ENCODE measurements around the gene RAB40C.

RAB40C gene

DNA sequence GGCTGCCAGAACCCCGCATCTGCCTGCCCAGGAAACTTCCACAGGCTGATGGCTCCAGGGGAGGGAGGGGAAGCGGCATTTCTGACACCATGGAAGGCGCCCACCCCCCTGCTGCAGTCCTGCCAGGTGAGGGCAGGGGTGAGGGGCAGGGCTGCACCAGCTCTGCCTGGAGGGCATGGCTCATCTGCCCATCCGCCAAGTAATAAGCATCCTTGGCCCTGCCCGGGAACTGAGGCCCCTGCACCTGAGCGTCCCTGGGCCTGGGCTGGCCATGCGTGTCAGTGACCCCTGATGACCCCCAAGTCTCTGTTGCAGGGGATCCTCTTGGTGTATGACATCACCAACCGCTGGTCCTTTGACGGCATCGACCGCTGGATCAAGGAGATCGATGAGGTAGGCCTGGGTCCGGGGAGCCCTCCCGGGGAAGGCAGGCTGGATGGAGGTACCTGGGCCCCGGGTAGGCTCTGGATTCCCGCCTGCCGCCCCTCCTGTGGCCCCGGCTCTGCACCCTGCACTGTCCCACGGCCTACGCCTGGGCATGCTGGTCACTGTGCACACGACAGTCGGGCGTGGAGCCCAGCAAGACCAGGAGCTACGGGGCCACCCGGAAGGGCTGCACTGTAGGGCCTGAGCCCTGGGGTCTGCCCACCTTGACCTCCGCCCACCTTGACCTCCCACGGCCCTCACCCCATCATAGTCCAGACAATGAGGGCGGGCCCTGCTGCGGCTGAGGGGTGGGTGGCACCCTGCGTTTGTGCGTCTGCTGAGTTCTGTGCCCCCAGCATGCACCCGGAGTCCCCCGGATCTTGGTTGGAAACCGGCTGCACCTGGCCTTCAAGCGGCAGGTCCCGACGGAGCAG, 35.5 kb downstream of the RAB40C start:
- H3K4me1 ChIP-seq (ENCODE audit: control extremely low read depth in 1 of 4, control insufficient read depth in 4 of 4, insufficient read depth in 4 of 4, low read length in 3 of 4): no peaks in the 10 kb centered on the region
- WGBS (ENCODE audit: insufficient coverage): 97% methylated on average over 31 of the region's 37 CpGs
- H3K27me3 ChIP-seq (replicated peaks in 2 of 5; ENCODE audit: control insufficient read depth in 4 of 5, insufficient read depth in 5 of 5, low read length in 4 of 5): peaks cover 0 to 1% (median 0%) of the 10 kb centered on the region in 5 experiments
- H3K36me3 ChIP-seq (ENCODE audit: control insufficient read depth in 4 of 4, insufficient read depth in 4 of 4, low read length in 3 of 4): peaks cover 2 to 42% (median 18%) of the 10 kb centered on the region in 4 experiments
- no peak overlapping the region for H3K4me3 ChIP-seq (ENCODE audit: control insufficient read depth in 1 of 7, extremely low read depth in 1 of 7, insufficient read depth in 4 of 7, low read depth in 2 of 7, low read length in 6 of 7)
- POLR2A ChIA-PET: no interaction called here
- no peak overlapping the region for H3K27ac ChIP-seq (ENCODE audit: insufficient read depth in 1 of 2, low read depth in 1 of 2, low read length in 2 of 2, poor library complexity in 1 of 2, severe bottlenecking in 2 of 2)
- CTCF ChIA-PET: interaction anchor here (1.4 to 1.6 kb wide), 2 partner anchors 15 to 25 kb away, joined by 3 read pairs; no protein-coding TSS in a partner anchor
- no peaks in the 10 kb centered on the region for H3K9me3 ChIP-seq (ENCODE audit: control extremely low read depth in 1 of 5, control insufficient read depth in 4 of 5, insufficient read depth in 2 of 5, low read depth in 1 of 5, low read length in 4 of 5)
- no peak for DNase-seq

DNA sequence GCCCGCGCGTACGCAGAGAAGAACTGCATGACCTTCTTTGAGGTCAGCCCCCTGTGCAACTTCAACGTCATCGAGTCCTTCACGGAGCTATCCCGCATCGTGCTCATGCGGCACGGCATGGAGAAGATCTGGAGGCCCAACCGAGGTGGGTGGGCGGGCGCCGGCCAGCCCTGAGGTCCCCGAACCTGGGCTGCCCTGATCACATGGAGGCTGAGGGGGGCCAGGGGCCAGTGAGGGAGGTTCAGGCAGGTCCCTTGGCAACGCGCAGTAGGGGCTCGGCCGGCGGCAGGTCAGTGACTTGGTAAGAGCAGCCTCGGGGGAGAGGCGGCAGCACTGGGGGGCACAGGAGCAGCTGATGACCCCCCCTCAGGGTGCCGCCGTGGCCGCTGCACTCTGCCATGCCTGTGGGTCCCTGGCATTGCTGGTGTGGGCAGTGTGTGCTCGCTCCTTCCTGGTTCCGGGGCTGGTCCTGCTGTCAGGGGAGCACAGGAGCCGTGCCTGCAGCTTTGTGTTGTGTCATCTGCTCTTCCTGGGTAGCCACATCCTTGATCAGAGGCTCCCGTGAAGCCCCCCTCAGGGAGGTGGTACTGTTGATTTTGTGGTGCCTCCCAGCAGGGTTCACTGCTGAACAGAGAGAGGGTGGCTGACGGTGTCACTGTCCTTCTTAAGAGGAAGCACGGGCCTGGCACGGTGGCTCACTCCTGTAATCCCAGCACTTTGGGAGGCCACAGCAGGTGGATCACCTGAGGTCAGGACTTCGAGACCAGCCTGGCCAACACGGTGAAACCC, 36.3 kb downstream of the RAB40C start:
- 97% methylated on average over 28 of the region's 35 CpGs for WGBS (ENCODE audit: insufficient coverage)
- Histone ChIP-seq H3K27me3 (replicated peaks in 2 of 5; ENCODE audit: control insufficient read depth in 4 of 5, insufficient read depth in 5 of 5, low read length in 4 of 5) (peaks cover 0 to 4% (median 0%) of the 10 kb centered on the region in 5 experiments), H3K4me3 (ENCODE audit: control insufficient read depth in 1 of 7, extremely low read depth in 1 of 7, insufficient read depth in 4 of 7, low read depth in 2 of 7, low read length in 6 of 7) (no peak overlapping the region), H3K36me3 (ENCODE audit: control insufficient read depth in 4 of 4, insufficient read depth in 4 of 4, low read length in 3 of 4) (peaks cover 2 to 39% (median 17%) of the 10 kb centered on the region in 4 experiments), H3K4me1 (ENCODE audit: control extremely low read depth in 1 of 4, control insufficient read depth in 4 of 4, insufficient read depth in 4 of 4, low read length in 3 of 4) (peaks cover 0 to 6% (median 5%) of the 10 kb centered on the region in 4 experiments), H3K9me3 (ENCODE audit: control extremely low read depth in 1 of 5, control insufficient read depth in 4 of 5, insufficient read depth in 2 of 5, low read depth in 1 of 5, low read length in 4 of 5) (no peaks in the 10 kb centered on the region), H3K27ac (ENCODE audit: insufficient read depth in 1 of 2, low read depth in 1 of 2, low read length in 2 of 2, poor library complexity in 1 of 2, severe bottlenecking in 2 of 2) (no peak overlapping the region)
- CTCF ChIA-PET: interaction anchor here (1.4 kb wide), 1 partner anchor 16 kb away, joined by 3 read pairs; no protein-coding TSS in a partner anchor
- no peak for DNase-seq
- POLR2A ChIA-PET: no interaction called here

DNA sequence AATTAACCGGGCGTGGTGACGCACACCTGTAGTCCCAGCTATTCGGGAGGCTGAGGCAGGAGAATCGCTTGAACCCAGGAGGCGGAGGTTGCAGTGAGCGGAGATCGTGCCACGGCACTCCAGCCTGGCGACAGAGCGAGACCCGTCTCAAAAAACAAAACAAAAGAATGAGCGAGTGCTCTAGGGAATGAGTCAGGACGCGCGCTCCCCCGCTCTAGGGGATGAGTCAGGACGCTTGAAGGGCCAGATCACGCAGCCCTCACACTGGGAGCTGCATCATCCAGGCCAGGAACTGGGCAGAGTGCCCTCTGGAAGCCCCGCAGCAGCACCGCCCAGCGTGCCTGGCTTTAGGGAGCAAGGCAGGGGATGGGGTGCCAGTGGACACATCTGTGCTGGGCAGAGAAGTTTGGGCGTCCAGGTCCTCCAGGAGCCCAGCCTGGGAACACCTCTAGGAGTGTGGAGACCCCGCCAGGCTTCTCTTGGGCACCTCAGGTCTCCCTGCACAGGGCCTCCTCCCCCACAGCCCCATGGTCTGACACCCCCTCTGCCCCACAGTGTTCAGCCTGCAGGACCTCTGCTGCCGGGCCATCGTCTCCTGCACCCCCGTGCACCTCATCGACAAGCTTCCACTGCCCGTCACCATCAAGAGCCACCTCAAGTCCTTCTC, 37.1 kb downstream of the RAB40C start:
- Histone ChIP-seq H3K27ac (ENCODE audit: insufficient read depth in 1 of 2, low read depth in 1 of 2, low read length in 2 of 2, poor library complexity in 1 of 2, severe bottlenecking in 2 of 2) (no peak overlapping the region), H3K4me3 (ENCODE audit: control insufficient read depth in 1 of 7, extremely low read depth in 1 of 7, insufficient read depth in 4 of 7, low read depth in 2 of 7, low read length in 6 of 7) (no peak overlapping the region), H3K27me3 (replicated peaks in 2 of 5; ENCODE audit: control insufficient read depth in 4 of 5, insufficient read depth in 5 of 5, low read length in 4 of 5) (peaks cover 0 to 7% (median 0%) of the 10 kb centered on the region in 5 experiments), H3K36me3 (ENCODE audit: control insufficient read depth in 4 of 4, insufficient read depth in 4 of 4, low read length in 3 of 4) (peaks cover 2 to 39% (median 16%) of the 10 kb centered on the region in 4 experiments), H3K9me3 (ENCODE audit: control extremely low read depth in 1 of 5, control insufficient read depth in 4 of 5, insufficient read depth in 2 of 5, low read depth in 1 of 5, low read length in 4 of 5) (no peaks in the 10 kb centered on the region), H3K4me1 (ENCODE audit: control extremely low read depth in 1 of 4, control insufficient read depth in 4 of 4, insufficient read depth in 4 of 4, low read length in 3 of 4) (peaks cover 0 to 8% (median 7%) of the 10 kb centered on the region in 4 experiments)
- 96% methylated on average over 27 of the region's 29 CpGs for WGBS (ENCODE audit: insufficient coverage)
- POLR2A ChIA-PET: no interaction called here
- CTCF ChIA-PET: interaction anchor here (1.4 kb wide), 1 partner anchor 17 kb away, joined by 3 read pairs; no protein-coding TSS in a partner anchor
- no peak for DNase-seq

DNA sequence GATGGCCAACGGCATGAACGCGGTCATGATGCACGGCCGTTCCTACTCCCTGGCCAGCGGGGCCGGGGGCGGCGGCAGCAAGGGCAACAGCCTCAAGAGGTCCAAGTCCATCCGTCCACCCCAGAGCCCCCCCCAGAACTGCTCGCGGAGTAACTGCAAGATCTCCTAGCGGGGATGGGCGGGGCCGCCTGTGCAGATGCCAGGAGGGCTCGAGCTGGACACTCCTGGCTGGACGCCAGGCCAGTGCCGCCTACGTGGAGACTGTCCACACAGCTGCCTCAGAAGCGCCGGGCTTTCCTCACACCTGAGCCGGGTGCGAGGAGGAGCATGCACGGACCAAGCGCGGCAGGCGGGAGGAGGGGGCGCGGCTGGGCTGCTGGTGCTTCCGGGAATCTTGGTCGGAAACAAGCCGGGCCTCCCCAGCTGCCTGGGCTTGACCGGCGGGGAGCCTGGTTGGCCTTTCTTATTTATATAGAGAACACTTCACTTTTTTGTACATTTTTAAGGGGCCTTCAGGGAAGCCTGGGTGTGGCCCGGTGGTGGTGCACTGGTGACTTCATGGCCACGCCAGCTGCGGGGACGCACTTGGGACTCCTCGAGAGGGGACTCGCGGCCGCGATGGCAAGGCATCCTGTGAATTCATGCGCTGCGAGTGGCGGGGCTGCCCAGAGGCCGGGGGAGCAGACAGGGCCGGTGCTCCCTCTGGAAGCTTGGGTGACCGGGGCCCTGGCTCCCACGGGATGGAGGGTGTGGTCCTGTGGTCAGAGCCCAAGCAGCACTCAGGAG, 37.8 kb downstream of the RAB40C start:
- Histone ChIP-seq H3K27ac (ENCODE audit: insufficient read depth in 1 of 2, low read depth in 1 of 2, low read length in 2 of 2, poor library complexity in 1 of 2, severe bottlenecking in 2 of 2) (no peak overlapping the region), H3K4me1 (ENCODE audit: control extremely low read depth in 1 of 4, control insufficient read depth in 4 of 4, insufficient read depth in 4 of 4, low read length in 3 of 4) (peaks cover 0 to 8% (median 7%) of the 10 kb centered on the region in 4 experiments), H3K36me3 (ENCODE audit: control insufficient read depth in 4 of 4, insufficient read depth in 4 of 4, low read length in 3 of 4) (peaks cover 2 to 46% (median 17%) of the 10 kb centered on the region in 4 experiments), H3K9me3 (ENCODE audit: control extremely low read depth in 1 of 5, control insufficient read depth in 4 of 5, insufficient read depth in 2 of 5, low read depth in 1 of 5, low read length in 4 of 5) (no peaks in the 10 kb centered on the region), H3K4me3 (ENCODE audit: control insufficient read depth in 1 of 7, extremely low read depth in 1 of 7, insufficient read depth in 4 of 7, low read depth in 2 of 7, low read length in 6 of 7) (no peak overlapping the region), H3K27me3 (replicated peaks in 2 of 5; ENCODE audit: control insufficient read depth in 4 of 5, insufficient read depth in 5 of 5, low read length in 4 of 5) (peaks cover 0 to 7% (median 0%) of the 10 kb centered on the region in 5 experiments)
- 94% methylated on average over 34 of the region's 50 CpGs for WGBS (ENCODE audit: insufficient coverage)
- DNase-seq: no peak
- CTCF ChIA-PET: no interaction called here
- POLR2A ChIA-PET: no interaction called here

DNA sequence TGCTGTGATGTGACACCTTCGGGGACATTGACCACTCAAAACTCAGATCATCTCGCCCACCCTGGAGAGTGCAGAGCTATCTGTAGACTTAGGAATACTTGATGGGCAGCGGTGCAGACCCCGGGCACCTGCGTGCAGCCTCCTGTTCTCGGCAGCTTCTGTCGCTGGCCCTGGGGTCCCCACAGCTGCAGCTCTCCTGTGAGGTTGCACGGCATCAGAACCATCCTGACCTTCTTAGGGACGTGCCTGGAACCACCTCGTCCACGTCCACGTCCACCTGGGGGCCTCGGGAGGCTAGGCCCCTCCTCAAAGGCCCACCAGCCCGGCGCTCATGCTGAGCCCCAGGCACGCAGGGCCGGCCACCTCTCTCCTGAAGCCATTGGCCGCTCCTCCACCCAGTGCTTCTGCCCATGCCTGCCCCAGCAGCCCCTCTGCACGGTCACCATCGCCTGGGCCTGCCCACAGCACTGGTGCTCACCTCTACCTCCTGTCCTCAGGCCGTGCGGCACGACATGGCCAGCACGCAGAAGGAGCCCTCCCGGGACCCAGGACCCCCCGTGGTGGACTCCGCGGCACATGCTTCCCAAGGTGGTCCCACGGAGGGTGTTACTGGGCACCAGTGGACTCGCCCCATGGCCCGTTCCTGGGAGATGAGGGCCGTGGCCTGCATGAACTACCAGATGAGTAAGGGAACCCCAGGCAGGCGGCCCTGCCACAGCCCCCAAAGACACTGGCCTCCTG, 38.6 kb downstream of the RAB40C start:
- Histone ChIP-seq H3K36me3 (ENCODE audit: control insufficient read depth in 4 of 4, insufficient read depth in 4 of 4, low read length in 3 of 4) (peaks cover 3 to 52% (median 23%) of the 10 kb centered on the region in 4 experiments), H3K4me1 (ENCODE audit: control extremely low read depth in 1 of 4, control insufficient read depth in 4 of 4, insufficient read depth in 4 of 4, low read length in 3 of 4) (peaks cover 0 to 8% (median 7%) of the 10 kb centered on the region in 4 experiments), H3K27ac (ENCODE audit: insufficient read depth in 1 of 2, low read depth in 1 of 2, low read length in 2 of 2, poor library complexity in 1 of 2, severe bottlenecking in 2 of 2) (no peak overlapping the region), H3K9me3 (ENCODE audit: control extremely low read depth in 1 of 5, control insufficient read depth in 4 of 5, insufficient read depth in 2 of 5, low read depth in 1 of 5, low read length in 4 of 5) (no peaks in the 10 kb centered on the region), H3K27me3 (replicated peaks in 2 of 5; ENCODE audit: control insufficient read depth in 4 of 5, insufficient read depth in 5 of 5, low read length in 4 of 5) (peaks cover 0 to 7% (median 0%) of the 10 kb centered on the region in 5 experiments), H3K4me3 (ENCODE audit: control insufficient read depth in 1 of 7, extremely low read depth in 1 of 7, insufficient read depth in 4 of 7, low read depth in 2 of 7, low read length in 6 of 7) (no peak overlapping the region)
- DNase-seq: no peak
- 97% methylated on average over 32 of the region's 33 CpGs for WGBS (ENCODE audit: insufficient coverage)
- POLR2A ChIA-PET: no interaction called here
- CTCF ChIA-PET: no interaction called here

Data from common myeloid progenitor, CD34-positive (primary cell).